Measurements from ENCODE around the gene TAL1. TPM values are rescaled to one million over a fixed set of nuclear protein-coding genes. Genes with fewer than 3 reads are reported as not detected.

Gene TAL1
- total and polyA plus RNA-seq, 2 of the 13 experiments (the other 11 are each of a cell fraction or from before 2014, with no cell fraction given): 0.05 TPM; not detected in 1

GRCh38 chr1:47214549-47214948, 17.5 kb downstream of the TAL1 start (continued):
- TF ChIP-seq MAX (IDR thresholded peaks at IDR 0.05) (no peak), KLF16 (CRISPR knock-in tag; IDR thresholded peaks at IDR 0.05) (no peak), HOXD1 (CRISPR knock-in tag; IDR thresholded peaks at IDR 0.05) (no peak), THRA (CRISPR knock-in tag; IDR thresholded peaks at IDR 0.05; ENCODE audit: borderline replicate concordance) (no peak), ZNF256 (CRISPR knock-in tag; conservative IDR thresholded peaks at IDR 0.05) (no peak)

- BruUV-seq (replicated peaks): no TSS peak
- ChIA-PET POLR2A (no interaction called here), CTCF (ENCODE audit: low intra/inter-chr PET ratio, low total read pairs) (no interaction called here)
- 38% methylated on average over 10 of the region's 11 CpGs for WGBS (ENCODE audit: low lambda C conversion rate)
- Histone ChIP-seq H3K4me1 (ENCODE audit: insufficient read depth, low read length) (peaks cover 54% of the 10 kb centered on the region), H3K79me2 (ENCODE audit: insufficient read depth, low read length) (no peaks in the 10 kb centered on the region), H3K27ac (ENCODE audit: extremely low read length, insufficient read depth, low read length) (no peak overlapping the region), H3K9me3 (ENCODE audit: low read length) (no peaks in the 10 kb centered on the region), H3K4me3 (replicated peaks in 1 of 3; ENCODE audit: insufficient read depth in 1 of 3, low read depth in 2 of 3, low read length in 3 of 3) (no peak overlapping the region), H2AFZ (ENCODE audit: low read length) (no peak overlapping the region), H3K9ac (ENCODE audit: insufficient read depth, low read depth, low read length) (no peak overlapping the region), H3K4me2 (ENCODE audit: low read depth, low read length) (no peak overlapping the region), H4K20me1 (ENCODE audit: insufficient read depth, low read length) (no peaks in the 10 kb centered on the region), H3K27me3 (ENCODE audit: control insufficient read depth in 1 of 2, insufficient read depth in 2 of 2, low read length in 2 of 2) (peaks cover 5 to 43% of the 10 kb centered on the region in 2 experiments; a peak in 3 of 5 replicates), H3K36me3 (replicated peaks in 1 of 2; ENCODE audit: control insufficient read depth in 1 of 2, insufficient read depth in 2 of 2, low read length in 2 of 2) (no peaks in the 10 kb centered on the region)
- DNase-seq (ENCODE audit: low spot score) (no peak), ATAC-seq (no peak), FAIRE-seq (no peak)
- intact Hi-C loops (cut with micrococcal nuclease; ENCODE audit: unreplicated experiment) (no loop called here), in situ Hi-C loops (cut with HindIII; ENCODE audit: extremely low pct_ligation_motif_present, low pct_unique_long_range_greater_than_20kb) (no loop called here)
- TF ChIP-seq PCBP1 (IDR thresholded peaks at IDR 0.05; ENCODE audit: borderline replicate concordance, low read depth, low read length) (no peak), ZNF720 (CRISPR knock-in tag; IDR thresholded peaks at IDR 0.05) (no peak), CBX5 (CRISPR knock-in tag; IDR thresholded peaks at IDR 0.05; ENCODE audit: borderline replicate concordance) (no peak), ZNF180 (CRISPR knock-in tag; IDR thresholded peaks at IDR 0.05; ENCODE audit: borderline replicate concordance, low read depth) (no peak), NFKB2 (CRISPR knock-in tag; IDR thresholded peaks at IDR 0.05; ENCODE audit: borderline replicate concordance) (no peak), ARID5B (CRISPR knock-in tag; IDR thresholded peaks at IDR 0.05) (no peak), ZNF75D (CRISPR knock-in tag; IDR thresholded peaks at IDR 0.05; ENCODE audit: borderline replicate concordance) (no peak), TFAP4 (IDR thresholded peaks at IDR 0.05; ENCODE audit: borderline replicate concordance, low read depth) (no peak), ZNF674 (CRISPR knock-in tag; IDR thresholded peaks at IDR 0.05; ENCODE audit: low read depth) (no peak), ZBTB38 (CRISPR knock-in tag; IDR thresholded peaks at IDR 0.05) (no peak), HNRNPL (IDR thresholded peaks at IDR 0.05; ENCODE audit: low read depth, low read length) (no peak), ZNF580 (CRISPR knock-in tag; IDR thresholded peaks at IDR 0.05; ENCODE audit: borderline replicate concordance, low read depth) (no peak)
Measured at GRCh38 chr1:47213230-47213963, 18.6 kb downstream of the TAL1 start.
